HG03064 (cell line): ENCODE data around the gene LIPE.

Experiments
- ATAC-seq: cut with Tn5 transposase; IDR thresholded peaks from one replicate; pipeline ENCODE4 v1.9.1; 2021; ENCODE audit warnings: low read depth; ENCODE audit not compliant: unreplicated experiment

LIPE gene

GRCh38 chr19:42386974-42387707 is 40.0 kb downstream of the LIPE start:
- no peak for ATAC-seq

- ATAC-seq: no peak
Observed at GRCh38 chr19:42380155-42380554, 47.0 kb downstream of the LIPE start.

GRCh38 chr19:42378225-42379215 is 48.7 kb downstream of the LIPE start:
- no peak for ATAC-seq

GRCh38 chr19:42376177-42376555 is 51.0 kb downstream of the LIPE start:
- ATAC-seq: no peak

- no peak for ATAC-seq
Observed at GRCh38 chr19:42375415-42376176, 51.6 kb downstream of the LIPE start.

GRCh38 chr19:42374826-42375376 is 52.3 kb downstream of the LIPE start:
- no peak for ATAC-seq

- ATAC-seq: no peak
Observed at GRCh38 chr19:42370626-42371175, 56.5 kb downstream of the LIPE start.

GRCh38 chr19:42370068-42370520 is 57.1 kb downstream of the LIPE start:
- ATAC-seq: no peak

- no peak for ATAC-seq
Observed at GRCh38 chr19:42369433-42370067, 57.6 kb downstream of the LIPE start.

GRCh38 chr19:42368765-42369164 is 58.4 kb downstream of the LIPE start:
- ATAC-seq: no peak

- no peak for ATAC-seq
Observed at GRCh38 chr19:42368360-42368759, 58.8 kb downstream of the LIPE start.

- ATAC-seq: no peak
Observed at GRCh38 chr19:42367929-42368328, 59.3 kb downstream of the LIPE start.

GRCh38 chr19:42366673-42367072 is 60.5 kb downstream of the LIPE start:
- no peak for ATAC-seq

- no peak for ATAC-seq
Observed at GRCh38 chr19:42363614-42364346, 63.4 kb downstream of the LIPE start.

GRCh38 chr19:42362891-42363440 is 64.2 kb downstream of the LIPE start:
- no peak for ATAC-seq

GRCh38 chr19:42362342-42362741 is 64.8 kb downstream of the LIPE start:
- no peak for ATAC-seq

GRCh38 chr19:42361545-42361910 is 65.7 kb downstream of the LIPE start:
- no peak for ATAC-seq

- no peak for ATAC-seq
Observed at GRCh38 chr19:42360787-42361544, 66.2 kb downstream of the LIPE start.
